Measurements from ENCODE around the gene ZNF674. TPM values are rescaled to one million over a fixed set of nuclear protein-coding genes. Genes with fewer than 3 reads are reported as not detected.
"Not testable (repeated sequence)": the region's sequence is repeated elsewhere in the genome, so short reads cannot be mapped to it uniquely, and the experiment has no call there.

The ZNF674 gene
- total and polyA plus RNA-seq, 2 donors (not counting 1 experiment from before 2014, with no cell fraction given): 0.84 to 2.3 TPM

DNA sequence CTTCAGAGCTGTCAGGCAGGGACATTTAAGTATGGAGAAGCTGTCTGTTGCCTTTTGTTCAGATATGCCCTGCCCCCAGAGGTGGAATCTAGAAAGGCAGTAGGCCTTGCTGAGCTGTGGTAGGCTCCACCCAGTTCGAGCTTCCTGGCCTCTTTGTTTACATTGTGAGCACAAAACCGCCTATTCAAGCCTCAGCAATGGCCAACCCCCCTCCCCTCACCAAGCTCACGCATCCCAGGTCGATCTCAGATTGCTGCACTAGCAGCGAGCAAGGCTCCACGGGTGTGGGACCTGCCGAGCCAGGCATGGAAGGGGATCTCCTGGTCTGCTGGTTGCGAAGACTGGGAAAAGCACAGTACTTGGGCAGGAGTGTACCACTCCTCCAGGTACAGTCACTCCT lies 59.3 kb downstream of the ZNF674 start:
- Histone ChIP-seq H3K27ac (ENCODE audit: low read length in 2 of 2) (no peak overlapping the region), H4K20me1 (ENCODE audit: control insufficient read depth, insufficient read depth, low read length, poor library complexity, severe bottlenecking) (no peaks in the 10 kb centered on the region), H2AFZ (ENCODE audit: insufficient read depth, low read depth, low read length, poor library complexity, severe bottlenecking) (no peak overlapping the region), H3K4me3 (ENCODE audit: control extremely low read depth in 1 of 5, extremely low read depth in 1 of 5, insufficient read depth in 1 of 5, low read depth in 2 of 5, low read length in 4 of 5) (no peak overlapping the region), H3K9me3 (ENCODE audit: control extremely low read depth in 1 of 3, control insufficient read depth in 2 of 3, insufficient read depth in 1 of 3, low read length in 2 of 3) (peaks cover 0 to 5% (median 0%) of the 10 kb centered on the region in 3 donors), H3K36me3 (replicated peaks in 1 of 2; ENCODE audit: control extremely low read depth in 1 of 2, control insufficient read depth in 1 of 2, extremely low read depth in 1 of 2, insufficient read depth in 2 of 2, low read length in 1 of 2) (no peaks in the 10 kb centered on the region), H3K79me2 (ENCODE audit: control insufficient read depth, insufficient read depth, low read length) (no peaks in the 10 kb centered on the region), H3K4me1 (ENCODE audit: control insufficient read depth in 2 of 2, insufficient read depth in 2 of 2, low read length in 2 of 2) (no peaks in the 10 kb centered on the region), H3K4me2 (replicated peaks; ENCODE audit: low read depth, low read length, poor library complexity, severe bottlenecking) (no peak overlapping the region), H3K27me3 (replicated peaks in 1 of 4; ENCODE audit: control extremely low read depth in 1 of 4, control insufficient read depth in 3 of 4, insufficient read depth in 4 of 4, low read length in 3 of 4) (no peaks in the 10 kb centered on the region), H3K9ac (ENCODE audit: low read length) (no peak overlapping the region)
- no peak overlapping the region for H3K4me3 Mint-ChIP-seq
- DNase-seq (no peak), ATAC-seq (ENCODE audit: low read depth) (no peak)
- CTCF ChIA-PET: no interaction called here
- WGBS (ENCODE audit: insufficient coverage): 96% methylated on average over 4 of the region's 8 CpGs
- H3K27me3 Mint-ChIP-seq: no peaks in the 10 kb centered on the region
- no peak overlapping the region for H3K27ac Mint-ChIP-seq
- peaks cover 2% of the 10 kb centered on the region for H3K9me3 Mint-ChIP-seq (ENCODE audit: insufficient read depth)
- POLR2A ChIA-PET: no interaction called here
- H3K4me1 Mint-ChIP-seq: no peaks in the 10 kb centered on the region
- TF ChIP-seq CTCF (IDR thresholded peaks at IDR 0.05) (no peak), EZH2 (IDR thresholded peaks at IDR 0.05; ENCODE audit: borderline replicate concordance, insufficient read depth, low read depth, low read length, poor library complexity, severe bottlenecking) (no peak)
- intact Hi-C loops (cut with micrococcal nuclease): no loop called here

GRCh38 chrX:46478634-46479033 lies 66.6 kb downstream of the ZNF674 start:
- no CpG with 5 or more reads among the region's 2 CpGs for WGBS (ENCODE audit: insufficient coverage)
- intact Hi-C loops (cut with micrococcal nuclease); H3K4me2 ChIP-seq (replicated peaks; ENCODE audit: low read depth, low read length, poor library complexity, severe bottlenecking); H3K27ac Mint-ChIP-seq; H3K4me3 Mint-ChIP-seq; H3K9ac ChIP-seq (ENCODE audit: low read length); H3K4me1 ChIP-seq (ENCODE audit: control insufficient read depth in 2 of 2, insufficient read depth in 2 of 2, low read length in 2 of 2); H3K27me3 Mint-ChIP-seq; H2AFZ ChIP-seq (ENCODE audit: insufficient read depth, low read depth, low read length, poor library complexity, severe bottlenecking); H3K36me3 ChIP-seq (replicated peaks in 1 of 2; ENCODE audit: control extremely low read depth in 1 of 2, control insufficient read depth in 1 of 2, extremely low read depth in 1 of 2, insufficient read depth in 2 of 2, low read length in 1 of 2); H3K27me3 ChIP-seq (replicated peaks in 1 of 4; ENCODE audit: control extremely low read depth in 1 of 4, control insufficient read depth in 3 of 4, insufficient read depth in 4 of 4, low read length in 3 of 4); H3K4me3 ChIP-seq (ENCODE audit: control extremely low read depth in 1 of 5, extremely low read depth in 1 of 5, insufficient read depth in 1 of 5, low read depth in 2 of 5, low read length in 4 of 5); ATAC-seq (ENCODE audit: low read depth); POLR2A ChIA-PET; DNase-seq; H3K9me3 Mint-ChIP-seq (ENCODE audit: insufficient read depth); H3K9me3 ChIP-seq (ENCODE audit: control extremely low read depth in 1 of 3, control insufficient read depth in 2 of 3, insufficient read depth in 1 of 3, low read length in 2 of 3); H3K79me2 ChIP-seq (ENCODE audit: control insufficient read depth, insufficient read depth, low read length); CTCF ChIA-PET; H4K20me1 ChIP-seq (ENCODE audit: control insufficient read depth, insufficient read depth, low read length, poor library complexity, severe bottlenecking); H3K4me1 Mint-ChIP-seq; H3K27ac ChIP-seq (ENCODE audit: low read length in 2 of 2): not testable (repeated sequence)
